Stimulated activated memory B cell treated with anti-CD40 and anti-IgM and Interleukin-4, amounts not matched to agents 10 μg/mL and 1 μg/mL and 100 μg/mL, for 72 hours (primary cell): Measurements from ENCODE around the gene OCRL.

Source experiments
- ATAC-seq: fragments of 150-1000 bp; cut with Tn5 transposase; 2 replicates; pipeline ENCODE4 v1.10.0; 2021
- H3K27ac Mint-ChIP-seq: one replicate; pipeline ENCODE4 v1.8.0; 2022; ENCODE audit warnings: mild to moderate bottlenecking, mixed read lengths
- H3K27me3 Mint-ChIP-seq: one replicate; pipeline ENCODE4 v1.8.0; 2022; ENCODE audit warnings: mixed read lengths
- H3K36me3 Mint-ChIP-seq: one replicate; pipeline ENCODE4 v1.8.0; 2022; ENCODE audit warnings: mixed read lengths
- H3K4me1 Mint-ChIP-seq: one replicate; pipeline ENCODE4 v1.8.0; 2022; ENCODE audit warnings: mixed read lengths
- H3K4me3 Mint-ChIP-seq: one replicate; pipeline ENCODE4 v1.8.0; 2022; ENCODE audit warnings: mild to moderate bottlenecking, moderate library complexity, mixed read lengths
- H3K9me3 Mint-ChIP-seq: one replicate; pipeline ENCODE4 v1.8.0; 2022; ENCODE audit warnings: mixed read lengths

Gene OCRL

DNA sequence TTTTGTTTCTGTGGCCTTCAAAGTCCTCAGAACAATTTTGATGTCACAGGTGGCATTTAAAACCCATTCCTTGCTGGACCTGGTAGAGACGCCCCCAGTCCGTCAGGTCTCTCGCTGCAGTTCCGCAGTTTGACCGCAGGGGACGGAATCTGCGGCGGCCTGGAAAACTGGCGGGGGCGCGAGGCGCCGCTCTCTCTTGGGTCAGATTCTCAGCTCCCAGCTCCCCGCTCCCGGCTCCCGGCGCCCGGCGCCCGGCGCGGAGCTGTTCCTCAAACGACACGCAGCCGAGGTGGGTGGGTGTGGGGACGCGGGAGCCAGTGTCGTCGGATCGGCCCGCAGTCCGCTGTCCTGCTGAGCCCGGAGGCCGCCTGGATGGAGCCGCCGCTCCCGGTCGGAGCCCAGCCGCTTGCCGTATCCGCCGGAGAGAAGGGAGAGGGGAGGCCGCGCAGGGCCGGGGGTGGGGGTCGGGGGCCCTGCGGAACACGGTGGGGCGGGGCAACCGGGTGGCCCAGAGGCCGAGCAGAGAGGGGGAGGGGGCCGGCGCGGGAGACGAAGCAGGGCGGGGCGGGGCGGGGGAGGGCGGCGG, at the start of gene OCRL:
OCRL (plus strand) TSS at position 192 of the 586 bp plus-strand sequence; CDS start at position 373, 181 bp downstream.
- peak within 1 kb of the TSS; percentile 61 for H3K27ac Mint-ChIP-seq
- H3K4me3 Mint-ChIP-seq = peak within 1 kb of the TSS; percentile 77
- H3K27me3 Mint-ChIP-seq = no peaks in the 10 kb centered on the region
- H3K36me3 Mint-ChIP-seq = no peaks in the 10 kb centered on the region
- no peaks in the 10 kb centered on the region for H3K9me3 Mint-ChIP-seq
- H3K4me1 Mint-ChIP-seq = peaks cover 9% of the 10 kb centered on the region
- peak; percentile 76 for ATAC-seq

DNA sequence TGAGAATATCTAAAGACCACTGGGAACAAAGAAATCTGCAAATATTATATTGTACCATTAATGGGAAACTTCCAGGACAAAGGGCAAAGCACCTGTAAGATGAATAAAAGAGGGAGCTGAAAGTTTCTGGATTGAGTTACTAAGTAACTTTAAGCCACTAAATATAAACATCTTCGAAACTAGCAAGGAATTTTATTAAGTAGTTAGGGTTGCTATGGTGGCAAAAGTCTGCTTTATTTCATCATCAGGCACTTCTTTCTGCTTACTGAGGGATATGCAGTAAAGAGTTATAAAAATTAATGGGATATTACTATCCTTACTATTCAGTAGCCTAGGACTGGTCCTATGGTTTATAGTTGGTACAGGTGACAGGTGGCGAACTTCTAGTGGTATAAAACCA, 49.7 kb upstream of the OCRL start:
- H3K27me3 Mint-ChIP-seq = no peaks in the 10 kb centered on the region

DNA sequence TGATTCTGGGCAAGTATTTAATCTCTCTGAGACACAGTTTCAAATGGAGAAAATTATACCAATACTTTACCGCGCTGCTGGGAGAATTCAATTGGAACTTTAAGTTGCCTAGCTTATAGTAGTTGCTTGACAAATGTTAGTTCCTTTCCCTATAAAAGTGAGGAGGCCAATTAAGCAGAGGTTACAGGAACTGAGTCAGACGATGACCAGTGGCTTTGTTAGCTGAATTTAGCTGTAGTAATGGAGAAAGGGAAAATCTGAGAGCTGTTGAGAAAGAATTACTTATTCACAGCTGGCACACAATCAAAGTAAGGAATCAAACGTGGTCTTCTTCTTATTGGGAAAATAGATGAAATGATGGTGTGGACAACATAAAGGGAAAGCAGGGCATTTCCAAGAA, 46.4 kb upstream of the OCRL start:
- Mint-ChIP-seq H3K27ac (no peak overlapping the region), H3K4me1 (no peaks in the 10 kb centered on the region), H3K9me3 (no peaks in the 10 kb centered on the region), H3K4me3 (no peak overlapping the region), H3K36me3 (no peaks in the 10 kb centered on the region), H3K27me3 (no peaks in the 10 kb centered on the region)
- no peak for ATAC-seq

More for the DNA sequence above, 49.7 kb upstream of the OCRL start:
- H3K27ac Mint-ChIP-seq = no peak overlapping the region
- no peaks in the 10 kb centered on the region for H3K36me3 Mint-ChIP-seq
- H3K4me1 Mint-ChIP-seq = no peaks in the 10 kb centered on the region
- no peak overlapping the region for H3K4me3 Mint-ChIP-seq
- no peak for ATAC-seq
- no peaks in the 10 kb centered on the region for H3K9me3 Mint-ChIP-seq

DNA sequence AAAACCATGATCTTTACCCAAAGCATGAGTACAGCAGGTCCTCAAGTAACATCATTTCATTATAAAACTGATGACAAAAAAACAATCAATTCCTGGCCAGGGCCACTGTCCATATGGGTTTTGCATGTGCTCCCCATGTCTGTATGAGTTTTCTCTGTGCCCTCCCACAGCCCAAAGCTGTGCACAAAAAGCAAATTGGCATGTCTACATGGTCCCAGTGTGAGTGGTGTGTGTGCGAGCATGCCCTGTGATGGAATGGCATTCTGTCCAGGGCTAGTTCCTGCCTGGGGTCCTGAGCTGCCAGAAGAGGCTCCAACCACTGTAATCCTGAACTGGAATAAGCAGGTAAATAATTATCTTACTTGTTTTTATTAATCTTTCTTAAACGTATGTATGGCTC, 45.2 kb upstream of the OCRL start:
- no peaks in the 10 kb centered on the region for H3K36me3 Mint-ChIP-seq

DNA sequence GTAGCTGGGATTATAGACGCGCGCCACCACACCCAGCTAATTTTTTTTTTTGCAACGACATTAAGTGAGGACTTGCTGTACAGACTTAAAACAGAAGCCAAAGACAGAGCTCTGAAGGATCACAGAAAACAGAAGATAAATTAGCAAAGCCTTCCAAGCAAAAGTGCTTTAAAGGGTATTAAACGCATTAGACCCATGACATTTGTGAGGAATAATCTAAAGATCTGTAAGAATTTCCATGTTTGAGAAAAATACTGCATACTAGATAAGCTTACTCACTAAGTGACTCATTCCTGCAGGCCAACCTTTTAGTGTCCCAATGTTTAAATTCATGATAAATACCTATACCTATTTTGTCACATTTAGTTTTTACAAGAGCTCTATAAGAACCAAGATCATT, 44.2 kb upstream of the OCRL start:
- Mint-ChIP-seq H3K27me3 (no peaks in the 10 kb centered on the region), H3K4me1 (no peaks in the 10 kb centered on the region), H3K27ac (no peak overlapping the region), H3K4me3 (no peak overlapping the region), H3K36me3 (no peaks in the 10 kb centered on the region), H3K9me3 (no peaks in the 10 kb centered on the region)
- ATAC-seq = no peak

More for the DNA sequence above, 45.2 kb upstream of the OCRL start:
- Mint-ChIP-seq H3K4me3 (no peak overlapping the region), H3K4me1 (no peaks in the 10 kb centered on the region), H3K9me3 (no peaks in the 10 kb centered on the region), H3K27me3 (no peaks in the 10 kb centered on the region), H3K27ac (no peak overlapping the region)
- no peak for ATAC-seq

DNA sequence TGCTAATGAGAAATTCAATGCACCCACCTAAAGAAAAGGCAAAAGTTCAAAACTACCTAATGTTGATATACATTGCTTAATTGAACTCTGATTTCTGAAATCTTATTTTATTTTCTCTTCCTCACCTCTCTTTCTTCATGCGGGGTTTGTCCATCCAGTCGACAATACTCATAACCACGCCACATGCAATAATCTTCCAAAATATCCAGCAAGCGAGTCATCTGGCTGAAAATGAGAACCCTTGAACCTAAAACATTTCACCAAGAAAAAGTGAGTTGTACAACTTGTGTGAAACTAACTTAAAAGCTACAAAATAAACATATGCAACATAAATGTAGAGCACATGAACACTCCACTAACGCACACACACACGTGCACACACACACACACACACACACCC, 43.4 kb upstream of the OCRL start:
- H3K27me3 Mint-ChIP-seq = peaks cover under 1% of the 10 kb centered on the region
- H3K4me3 Mint-ChIP-seq = no peak overlapping the region
- H3K9me3 Mint-ChIP-seq = no peaks in the 10 kb centered on the region

DNA sequence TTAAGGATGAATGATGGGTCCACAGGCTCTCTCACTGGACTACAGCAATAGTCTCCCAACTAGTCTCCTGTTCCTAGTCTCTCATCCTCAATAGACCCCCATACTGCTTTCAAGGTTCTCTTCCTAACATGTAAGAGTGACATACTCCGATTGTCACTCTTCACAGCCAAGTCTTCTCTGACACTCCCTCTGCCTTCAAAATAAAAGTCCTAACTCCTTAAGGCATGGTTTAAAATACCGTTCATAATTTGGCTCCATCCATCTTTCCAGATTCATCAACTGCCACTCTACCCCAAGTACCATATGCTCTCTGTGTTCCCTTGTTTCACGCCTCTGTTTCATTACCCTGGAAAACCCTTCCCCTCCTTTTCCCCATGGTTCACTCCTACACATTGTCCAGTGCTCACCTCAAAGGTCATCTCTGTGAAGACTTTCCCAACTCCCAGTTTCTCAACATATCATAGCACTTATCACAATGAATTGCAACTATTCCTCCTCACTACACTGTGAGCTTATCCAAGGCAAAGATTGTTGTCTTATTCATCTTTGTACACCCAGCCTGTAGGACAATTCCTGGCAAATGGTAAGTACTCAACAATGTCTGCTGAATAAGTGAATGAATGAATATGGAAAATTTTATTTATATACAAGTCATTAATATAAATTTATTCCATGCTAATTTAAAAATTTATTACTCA, 42.8 kb upstream of the OCRL start:
- Mint-ChIP-seq H3K4me1 (no peaks in the 10 kb centered on the region), H3K27me3 (peaks cover 7% of the 10 kb centered on the region), H3K36me3 (no peaks in the 10 kb centered on the region), H3K27ac (no peak overlapping the region), H3K4me3 (no peak overlapping the region), H3K9me3 (no peaks in the 10 kb centered on the region)
- no peak for ATAC-seq

More for the DNA sequence above, 43.4 kb upstream of the OCRL start:
- H3K27ac Mint-ChIP-seq = no peak overlapping the region
- H3K36me3 Mint-ChIP-seq = no peaks in the 10 kb centered on the region
- no peak for ATAC-seq
- no peaks in the 10 kb centered on the region for H3K4me1 Mint-ChIP-seq

DNA sequence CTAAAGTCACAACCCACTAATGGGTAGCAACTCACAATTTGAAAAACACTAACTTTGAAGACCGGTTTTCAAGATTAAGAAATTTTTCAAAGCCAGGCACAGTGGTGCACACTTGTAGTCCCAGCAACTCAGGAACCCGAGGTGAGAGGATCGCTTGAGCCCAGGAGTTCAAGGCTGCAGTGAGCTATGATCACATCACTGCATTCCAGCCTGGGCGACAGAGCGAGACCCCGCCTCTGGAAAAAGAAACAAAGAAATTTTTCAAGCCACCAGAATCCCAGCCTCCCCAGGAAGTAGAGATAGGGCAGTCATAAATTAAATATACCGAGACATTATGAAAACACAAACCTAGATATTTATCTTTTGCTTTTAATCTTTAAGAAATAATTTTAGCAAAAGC, 29.7 kb upstream of the OCRL start:
- no peaks in the 10 kb centered on the region for H3K4me1 Mint-ChIP-seq
- H3K9me3 Mint-ChIP-seq = no peaks in the 10 kb centered on the region
- no peak overlapping the region for H3K27ac Mint-ChIP-seq
- peaks cover 11% of the 10 kb centered on the region for H3K27me3 Mint-ChIP-seq
- ATAC-seq = no peak
- H3K36me3 Mint-ChIP-seq = no peaks in the 10 kb centered on the region
- H3K4me3 Mint-ChIP-seq = no peak overlapping the region

DNA sequence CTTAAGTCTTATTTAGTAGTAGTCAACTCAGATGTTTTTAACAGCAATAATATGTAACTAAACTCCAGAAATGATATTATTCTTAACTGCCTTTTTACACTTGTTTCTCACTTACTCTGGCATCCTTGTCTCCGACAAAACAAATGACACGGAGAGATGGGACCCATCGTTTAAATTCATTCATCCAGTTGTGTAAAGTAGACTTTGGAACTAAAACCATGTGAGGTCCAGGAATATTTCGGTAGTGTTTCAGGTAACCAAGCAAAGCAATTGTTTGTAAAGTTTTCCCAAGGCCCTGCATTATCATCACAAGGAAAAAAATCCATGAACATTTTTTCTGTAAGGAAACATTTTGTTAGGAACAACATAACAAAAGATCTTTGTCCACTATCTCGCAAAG, 28.4 kb upstream of the OCRL start:
- no peaks in the 10 kb centered on the region for H3K36me3 Mint-ChIP-seq
- no peaks in the 10 kb centered on the region for H3K4me1 Mint-ChIP-seq
- peaks cover 11% of the 10 kb centered on the region for H3K27me3 Mint-ChIP-seq

DNA sequence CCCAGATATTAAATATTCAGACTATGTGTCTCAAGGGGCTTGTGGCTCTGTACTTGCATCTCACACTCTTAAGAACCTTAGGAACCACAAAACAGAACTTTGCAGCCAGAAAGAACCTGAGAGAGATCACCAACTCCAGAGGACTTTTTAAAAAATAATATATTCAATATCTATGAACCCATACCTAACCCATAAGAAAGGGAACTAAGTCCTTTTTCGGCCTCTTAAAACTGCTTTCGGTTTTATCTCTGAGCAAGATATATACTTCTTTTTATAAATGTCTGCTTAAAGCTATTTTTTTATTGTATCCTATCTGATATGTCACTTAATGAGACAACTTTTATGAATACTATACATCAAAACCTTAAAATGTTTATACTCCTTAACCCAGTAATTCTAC, 27.6 kb upstream of the OCRL start:
- Mint-ChIP-seq H3K4me1 (no peaks in the 10 kb centered on the region), H3K36me3 (no peaks in the 10 kb centered on the region), H3K27me3 (peaks cover 11% of the 10 kb centered on the region), H3K27ac (no peak overlapping the region), H3K4me3 (no peak overlapping the region), H3K9me3 (no peaks in the 10 kb centered on the region)
- no peak for ATAC-seq

More for the DNA sequence above, 28.4 kb upstream of the OCRL start:
- Mint-ChIP-seq H3K27ac (no peak overlapping the region), H3K9me3 (no peaks in the 10 kb centered on the region), H3K4me3 (no peak overlapping the region)
- no peak for ATAC-seq

DNA sequence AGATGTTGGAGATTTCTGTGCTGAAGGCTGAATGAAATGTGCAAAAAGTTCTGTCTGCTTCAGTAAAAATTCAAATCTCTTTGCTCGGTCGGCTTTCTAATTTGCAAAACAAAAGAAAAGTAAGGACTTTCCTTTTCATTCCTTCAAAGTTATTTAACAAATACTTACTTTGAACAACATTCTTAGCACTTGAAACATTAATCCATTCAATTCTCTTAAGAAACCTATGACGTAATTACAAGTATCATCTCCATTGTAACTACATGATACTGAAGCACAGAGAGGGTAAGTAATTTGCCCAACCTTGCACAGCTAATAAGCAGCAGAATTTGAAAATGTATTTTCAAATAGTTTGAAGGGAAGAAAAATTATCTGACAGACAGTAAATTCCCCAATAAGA, 23.7 kb upstream of the OCRL start:
- no peaks in the 10 kb centered on the region for H3K36me3 Mint-ChIP-seq
- ATAC-seq = no peak
- peaks cover 11% of the 10 kb centered on the region for H3K27me3 Mint-ChIP-seq
- no peaks in the 10 kb centered on the region for H3K9me3 Mint-ChIP-seq
- no peaks in the 10 kb centered on the region for H3K4me1 Mint-ChIP-seq
- no peak overlapping the region for H3K27ac Mint-ChIP-seq
- H3K4me3 Mint-ChIP-seq = no peak overlapping the region

DNA sequence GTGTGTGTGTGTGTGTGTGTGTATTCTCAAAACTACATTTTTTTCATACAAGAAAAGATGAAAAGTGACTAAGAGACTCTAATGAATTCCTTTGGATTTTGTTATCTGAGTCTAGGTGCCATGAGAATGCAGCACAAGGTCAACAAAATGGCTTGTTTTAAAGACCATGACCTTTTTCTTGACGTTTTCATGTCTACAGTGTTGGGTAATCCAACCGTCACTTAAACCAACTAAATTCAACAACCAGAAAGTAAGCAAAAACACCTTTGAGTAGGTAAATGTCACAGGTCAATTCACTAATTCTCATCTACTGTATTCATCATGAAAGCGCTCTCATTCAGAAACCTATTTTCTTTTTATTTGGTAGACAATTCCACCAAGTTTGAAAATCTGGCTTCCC, 19.9 kb upstream of the OCRL start:
- H3K4me1 Mint-ChIP-seq = peaks cover 4% of the 10 kb centered on the region

DNA sequence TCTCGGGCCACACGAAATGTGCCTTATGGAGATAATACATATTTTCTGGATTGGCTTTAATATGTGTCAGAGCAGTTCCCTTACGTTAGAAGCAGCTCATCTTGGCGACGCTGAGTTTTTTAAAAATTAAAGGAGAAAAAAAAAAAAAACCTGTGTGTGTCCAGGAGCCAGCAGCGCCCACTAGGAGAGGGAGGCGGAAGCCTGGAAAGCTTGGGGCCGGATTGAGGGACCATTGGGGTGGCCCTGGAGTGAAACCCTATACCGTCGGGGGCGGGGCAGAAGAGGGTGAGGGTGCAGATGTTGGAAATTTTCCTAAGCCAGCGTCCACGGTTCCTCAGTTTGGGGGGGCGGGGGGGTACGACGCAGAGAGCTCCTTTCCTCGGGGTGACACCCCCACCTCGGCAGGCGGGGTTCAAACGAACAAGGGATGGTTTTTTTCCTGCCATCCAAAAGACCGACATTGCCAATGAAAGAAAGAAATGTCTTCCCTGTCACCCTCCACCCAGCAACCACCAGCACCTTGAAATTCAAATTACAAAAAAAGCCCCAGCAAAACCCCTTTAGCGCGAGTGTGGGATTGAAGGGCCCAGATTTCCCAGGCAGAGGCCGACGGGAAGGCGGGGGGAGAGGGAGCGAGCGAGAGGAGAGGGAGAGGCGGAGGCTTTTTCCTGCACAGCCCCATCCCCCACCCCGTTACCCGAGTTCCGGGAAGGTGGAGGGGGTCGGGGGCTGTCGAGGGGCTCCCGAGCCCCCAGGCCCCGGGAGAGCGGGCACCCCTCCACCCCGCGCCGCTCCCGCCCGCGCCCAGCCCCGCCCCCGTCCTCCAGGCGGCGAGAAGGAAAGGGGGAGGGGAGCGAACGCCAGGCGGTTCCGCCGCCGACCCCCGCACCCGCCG, 17.6 kb upstream of the OCRL start:
- Mint-ChIP-seq H3K27me3 (peaks cover 11% of the 10 kb centered on the region), H3K4me1 (peaks cover 4% of the 10 kb centered on the region), H3K36me3 (no peaks in the 10 kb centered on the region), H3K4me3 (peak overlapping the region; percentile 80), H3K27ac (no peak overlapping the region), H3K9me3 (no peaks in the 10 kb centered on the region)
- ATAC-seq = no peak

More for the DNA sequence above, 19.9 kb upstream of the OCRL start:
- peaks cover 11% of the 10 kb centered on the region for H3K27me3 Mint-ChIP-seq
- no peak for ATAC-seq
- no peak overlapping the region for H3K4me3 Mint-ChIP-seq
- H3K36me3 Mint-ChIP-seq = no peaks in the 10 kb centered on the region
- no peaks in the 10 kb centered on the region for H3K9me3 Mint-ChIP-seq
- no peak overlapping the region for H3K27ac Mint-ChIP-seq

DNA sequence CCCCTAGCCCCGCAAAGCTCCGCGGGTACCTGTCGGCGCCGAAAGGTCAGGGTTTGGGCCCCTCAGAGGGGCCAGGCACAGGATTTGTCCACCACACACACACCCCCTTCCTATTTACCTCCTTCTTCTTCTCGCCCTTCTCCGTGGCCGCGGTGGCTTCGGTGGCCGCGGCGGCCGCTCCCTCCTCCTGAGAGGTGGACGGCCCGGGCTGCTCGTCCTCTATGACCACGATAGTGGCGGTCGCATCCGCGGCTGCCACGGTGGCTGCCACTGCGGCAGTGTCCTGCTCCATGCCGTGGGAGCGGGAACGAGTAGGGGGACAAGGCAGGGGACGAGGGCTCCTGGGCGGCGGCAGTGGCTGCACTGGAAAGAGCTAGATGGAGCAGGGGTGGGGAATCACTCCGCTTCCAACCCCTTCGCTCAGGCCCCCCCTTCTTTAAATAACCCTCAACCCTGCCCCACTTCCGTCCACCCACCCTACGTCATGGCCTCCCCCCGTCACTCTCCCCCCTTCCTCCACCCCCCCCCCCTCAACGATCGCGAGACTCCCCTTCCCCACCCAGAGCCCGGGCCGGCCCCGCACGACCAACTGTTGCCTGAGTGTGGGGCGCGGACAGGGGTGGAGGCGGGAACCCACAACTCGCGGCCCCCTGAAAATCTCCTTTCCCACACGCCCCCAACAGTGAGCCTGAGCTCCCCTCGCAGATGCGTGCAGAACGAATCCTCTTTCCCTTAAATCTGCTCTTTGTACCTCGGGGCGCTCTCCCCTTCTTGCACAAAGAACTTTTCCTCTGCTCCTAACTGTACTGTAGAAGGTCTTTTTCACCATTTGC, 16.8 kb upstream of the OCRL start, which contains the start of gene SMARCA1:
SMARCA1 (minus strand) TSS at position 412 of the 833 bp plus-strand sequence; CDS start at position 292, 120 bp downstream.
- Mint-ChIP-seq H3K36me3 (no peaks in the 10 kb centered on the region), H3K4me1 (peaks cover 4% of the 10 kb centered on the region), H3K4me3 (peak within 1 kb of the TSS; percentile 80), H3K27me3 (peaks cover 11% of the 10 kb centered on the region), H3K9me3 (no peaks in the 10 kb centered on the region), H3K27ac (no peak within 1 kb of the TSS)
- no peak for ATAC-seq
